ENCODE data around the gene PPP1R9A. TPM values are rescaled to one million over a fixed set of nuclear protein-coding genes. Genes with fewer than 3 reads are reported as not detected.

Gene PPP1R9A
- total and polyA plus RNA-seq, 3 experiments from 2014 or later: 0.02 TPM; not detected in 2

- ChIA-PET POLR2A (no interaction called here), CTCF (no interaction called here)
- Histone ChIP-seq H3K4me1 (ENCODE audit: insufficient read depth, low read length) (no peaks in the 10 kb centered on the region), H3K4me3 (ENCODE audit: low read length) (no peak overlapping the region), H3K36me3 (ENCODE audit: insufficient read depth, low read length) (no peaks in the 10 kb centered on the region), H3K27ac (ENCODE audit: low read depth, low read length) (no peak overlapping the region), H3K9me3 (ENCODE audit: low read length) (no peaks in the 10 kb centered on the region), H3K27me3 (ENCODE audit: insufficient read depth, low read length, poor library complexity, severe bottlenecking) (no peaks in the 10 kb centered on the region)
- H3K27me3 Mint-ChIP-seq: peaks cover 0 to 2% of the 10 kb centered on the region in 2 donors
- H3K36me3 Mint-ChIP-seq: no peaks in the 10 kb centered on the region
- no peak overlapping the region for H3K4me3 Mint-ChIP-seq
- H3K27ac Mint-ChIP-seq: no peak overlapping the region
- H3K9me3 Mint-ChIP-seq: no peaks in the 10 kb centered on the region
- DNase-seq: no peak
- H3K4me1 Mint-ChIP-seq: no peaks in the 10 kb centered on the region
These were observed 133.6 kb downstream of the PPP1R9A start for GRCh38 chr7:95041031-95041430.

GRCh38 chr7:95045236-95045923 lies 138.0 kb downstream of the PPP1R9A start:
- H3K9me3 ChIP-seq (ENCODE audit: low read length): no peaks in the 10 kb centered on the region
- no peaks in the 10 kb centered on the region for H3K4me1 Mint-ChIP-seq
- H3K4me1 ChIP-seq (ENCODE audit: insufficient read depth, low read length): no peaks in the 10 kb centered on the region
- H3K27ac Mint-ChIP-seq: no peak overlapping the region
- H3K4me3 ChIP-seq (ENCODE audit: low read length): no peak overlapping the region
- CTCF ChIA-PET: no interaction called here
- DNase-seq: no peak
- no peaks in the 10 kb centered on the region for H3K27me3 ChIP-seq (ENCODE audit: insufficient read depth, low read length, poor library complexity, severe bottlenecking)
- POLR2A ChIA-PET: no interaction called here
- H3K36me3 ChIP-seq (ENCODE audit: insufficient read depth, low read length): no peaks in the 10 kb centered on the region
- H3K4me3 Mint-ChIP-seq: no peak overlapping the region
- H3K36me3 Mint-ChIP-seq: no peaks in the 10 kb centered on the region
- H3K9me3 Mint-ChIP-seq: no peaks in the 10 kb centered on the region
- no peak overlapping the region for H3K27ac ChIP-seq (ENCODE audit: low read depth, low read length)
- no peaks in the 10 kb centered on the region for H3K27me3 Mint-ChIP-seq

- no peaks in the 10 kb centered on the region for H3K27me3 Mint-ChIP-seq
These were observed 139.3 kb downstream of the PPP1R9A start for GRCh38 chr7:95046494-95047240.

GRCh38 chr7:95047291-95047690 lies 139.9 kb downstream of the PPP1R9A start:
- H3K4me1 ChIP-seq (ENCODE audit: insufficient read depth, low read length): no peaks in the 10 kb centered on the region
- H3K4me1 Mint-ChIP-seq: no peaks in the 10 kb centered on the region
- CTCF ChIA-PET: no interaction called here
- H3K9me3 ChIP-seq (ENCODE audit: low read length): no peaks in the 10 kb centered on the region
- no peak overlapping the region for H3K27ac ChIP-seq (ENCODE audit: low read depth, low read length)
- H3K9me3 Mint-ChIP-seq: no peaks in the 10 kb centered on the region
- no peak overlapping the region for H3K27ac Mint-ChIP-seq
- no peaks in the 10 kb centered on the region for H3K27me3 ChIP-seq (ENCODE audit: insufficient read depth, low read length, poor library complexity, severe bottlenecking)
- no peak overlapping the region for H3K4me3 ChIP-seq (ENCODE audit: low read length)
- no peaks in the 10 kb centered on the region for H3K36me3 Mint-ChIP-seq
- POLR2A ChIA-PET: no interaction called here
- no peaks in the 10 kb centered on the region for H3K27me3 Mint-ChIP-seq
- no peak for DNase-seq
- no peaks in the 10 kb centered on the region for H3K36me3 ChIP-seq (ENCODE audit: insufficient read depth, low read length)
- H3K4me3 Mint-ChIP-seq: no peak overlapping the region

More at GRCh38 chr7:95046494-95047240, 139.3 kb downstream of the PPP1R9A start:
- ChIA-PET CTCF (no interaction called here), POLR2A (no interaction called here)
- Histone ChIP-seq H3K4me3 (ENCODE audit: low read length) (no peak overlapping the region), H3K36me3 (ENCODE audit: insufficient read depth, low read length) (no peaks in the 10 kb centered on the region), H3K27ac (ENCODE audit: low read depth, low read length) (no peak overlapping the region), H3K4me1 (ENCODE audit: insufficient read depth, low read length) (no peaks in the 10 kb centered on the region), H3K27me3 (ENCODE audit: insufficient read depth, low read length, poor library complexity, severe bottlenecking) (no peaks in the 10 kb centered on the region), H3K9me3 (ENCODE audit: low read length) (no peaks in the 10 kb centered on the region)
- Mint-ChIP-seq H3K4me1 (no peaks in the 10 kb centered on the region), H3K4me3 (no peak overlapping the region), H3K9me3 (no peaks in the 10 kb centered on the region), H3K36me3 (no peaks in the 10 kb centered on the region), H3K27ac (no peak overlapping the region)
- no peak for DNase-seq

GRCh38 chr7:95052566-95053094 lies 145.2 kb downstream of the PPP1R9A start:
- POLR2A ChIA-PET: no interaction called here

GRCh38 chr7:95054386-95054785 lies 147.0 kb downstream of the PPP1R9A start:
- Histone ChIP-seq H3K4me1 (ENCODE audit: insufficient read depth, low read length) (no peaks in the 10 kb centered on the region), H3K9me3 (ENCODE audit: low read length) (no peaks in the 10 kb centered on the region), H3K27me3 (ENCODE audit: insufficient read depth, low read length, poor library complexity, severe bottlenecking) (no peaks in the 10 kb centered on the region), H3K4me3 (ENCODE audit: low read length) (no peak overlapping the region), H3K36me3 (ENCODE audit: insufficient read depth, low read length) (no peaks in the 10 kb centered on the region), H3K27ac (ENCODE audit: low read depth, low read length) (no peak overlapping the region)
- H3K27ac Mint-ChIP-seq: no peak overlapping the region
- H3K27me3 Mint-ChIP-seq: no peaks in the 10 kb centered on the region
- H3K4me3 Mint-ChIP-seq: no peak overlapping the region
- no peaks in the 10 kb centered on the region for H3K36me3 Mint-ChIP-seq
- peaks cover 0 to 5% (median 0%) of the 10 kb centered on the region in 5 donors for H3K9me3 Mint-ChIP-seq
- no peaks in the 10 kb centered on the region for H3K4me1 Mint-ChIP-seq
- no peak for DNase-seq
- ChIA-PET CTCF (no interaction called here), POLR2A (no interaction called here)

More at GRCh38 chr7:95052566-95053094, 145.2 kb downstream of the PPP1R9A start:
- H3K36me3 ChIP-seq (ENCODE audit: insufficient read depth, low read length): no peaks in the 10 kb centered on the region
- H3K27me3 ChIP-seq (ENCODE audit: insufficient read depth, low read length, poor library complexity, severe bottlenecking): no peaks in the 10 kb centered on the region
- H3K4me1 Mint-ChIP-seq: no peaks in the 10 kb centered on the region
- H3K9me3 Mint-ChIP-seq: no peaks in the 10 kb centered on the region
- H3K4me3 Mint-ChIP-seq: no peak overlapping the region
- H3K9me3 ChIP-seq (ENCODE audit: low read length): no peaks in the 10 kb centered on the region
- CTCF ChIA-PET: no interaction called here
- H3K4me1 ChIP-seq (ENCODE audit: insufficient read depth, low read length): no peaks in the 10 kb centered on the region
- no peak overlapping the region for H3K4me3 ChIP-seq (ENCODE audit: low read length)
- H3K27ac ChIP-seq (ENCODE audit: low read depth, low read length): no peak overlapping the region
- H3K27ac Mint-ChIP-seq: no peak overlapping the region
- no peaks in the 10 kb centered on the region for H3K27me3 Mint-ChIP-seq
- DNase-seq: no peak
- no peaks in the 10 kb centered on the region for H3K36me3 Mint-ChIP-seq

- ChIA-PET CTCF (no interaction called here), POLR2A (no interaction called here)
- no peaks in the 10 kb centered on the region for H3K4me1 Mint-ChIP-seq
- H3K9me3 ChIP-seq (ENCODE audit: low read length): no peaks in the 10 kb centered on the region
- H3K27me3 Mint-ChIP-seq: no peaks in the 10 kb centered on the region
- H3K27ac Mint-ChIP-seq: no peak overlapping the region
- no peaks in the 10 kb centered on the region for H3K27me3 ChIP-seq (ENCODE audit: insufficient read depth, low read length, poor library complexity, severe bottlenecking)
- no peaks in the 10 kb centered on the region for H3K4me1 ChIP-seq (ENCODE audit: insufficient read depth, low read length)
- no peak overlapping the region for H3K4me3 ChIP-seq (ENCODE audit: low read length)
- H3K27ac ChIP-seq (ENCODE audit: low read depth, low read length): no peak overlapping the region
- no peaks in the 10 kb centered on the region for H3K36me3 ChIP-seq (ENCODE audit: insufficient read depth, low read length)
- no peak overlapping the region for H3K4me3 Mint-ChIP-seq
- H3K36me3 Mint-ChIP-seq: no peaks in the 10 kb centered on the region
- H3K9me3 Mint-ChIP-seq: peaks cover 0 to 5% (median 0%) of the 10 kb centered on the region in 5 donors
- no peak for DNase-seq
These were observed 147.9 kb downstream of the PPP1R9A start for GRCh38 chr7:95055295-95055694.

- no peak overlapping the region for H3K27ac ChIP-seq (ENCODE audit: low read depth, low read length)
- ChIA-PET CTCF (no interaction called here), POLR2A (no interaction called here)
- no peaks in the 10 kb centered on the region for H3K4me1 Mint-ChIP-seq
- H3K9me3 Mint-ChIP-seq: peaks cover 0 to 5% (median 0%) of the 10 kb centered on the region in 5 donors
- H3K36me3 ChIP-seq (ENCODE audit: insufficient read depth, low read length): no peaks in the 10 kb centered on the region
- no peak for DNase-seq
- H3K4me1 ChIP-seq (ENCODE audit: insufficient read depth, low read length): no peaks in the 10 kb centered on the region
- no peaks in the 10 kb centered on the region for H3K9me3 ChIP-seq (ENCODE audit: low read length)
- H3K27me3 ChIP-seq (ENCODE audit: insufficient read depth, low read length, poor library complexity, severe bottlenecking): no peaks in the 10 kb centered on the region
- H3K4me3 ChIP-seq (ENCODE audit: low read length): no peak overlapping the region
- no peak overlapping the region for H3K27ac Mint-ChIP-seq
- no peaks in the 10 kb centered on the region for H3K27me3 Mint-ChIP-seq
- H3K4me3 Mint-ChIP-seq: no peak overlapping the region
- H3K36me3 Mint-ChIP-seq: no peaks in the 10 kb centered on the region
These were observed 148.8 kb downstream of the PPP1R9A start for GRCh38 chr7:95056107-95056739.
